GM12874 (cell line): ENCODE data around the gene FBXL14.

Source experiments
- TF ChIP-seq, protein P1 (sequence below): IDR thresholded peaks from 2 replicates; pipeline ENCODE4 v1.5.1; 2011; ENCODE audit warnings: low read depth, mild to moderate bottlenecking, control low read depth, low read length, moderate library complexity; ENCODE audit not compliant: insufficient read depth

The FBXL14 gene

DNA sequence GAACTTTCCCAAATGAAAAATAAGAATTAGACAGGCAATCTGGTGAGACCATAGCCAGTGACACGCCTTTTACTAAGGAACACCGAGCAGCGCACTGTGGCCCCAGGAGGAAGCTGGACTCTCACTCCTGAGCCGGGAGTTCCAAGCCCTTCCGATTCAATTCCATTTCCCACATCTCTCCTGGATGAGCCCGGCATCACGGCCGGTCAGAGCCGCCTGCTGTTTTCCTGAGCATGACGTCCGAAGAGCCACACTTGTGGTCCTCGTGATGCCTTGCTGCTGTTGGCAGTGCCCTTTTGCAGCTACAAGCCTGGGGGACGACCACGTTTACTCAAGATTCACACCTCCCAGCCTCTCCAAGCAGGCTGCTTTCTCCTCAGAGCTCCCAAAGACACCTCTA lies 40.8 kb downstream of the FBXL14 start:
- TF ChIP-seq, protein P1, sequence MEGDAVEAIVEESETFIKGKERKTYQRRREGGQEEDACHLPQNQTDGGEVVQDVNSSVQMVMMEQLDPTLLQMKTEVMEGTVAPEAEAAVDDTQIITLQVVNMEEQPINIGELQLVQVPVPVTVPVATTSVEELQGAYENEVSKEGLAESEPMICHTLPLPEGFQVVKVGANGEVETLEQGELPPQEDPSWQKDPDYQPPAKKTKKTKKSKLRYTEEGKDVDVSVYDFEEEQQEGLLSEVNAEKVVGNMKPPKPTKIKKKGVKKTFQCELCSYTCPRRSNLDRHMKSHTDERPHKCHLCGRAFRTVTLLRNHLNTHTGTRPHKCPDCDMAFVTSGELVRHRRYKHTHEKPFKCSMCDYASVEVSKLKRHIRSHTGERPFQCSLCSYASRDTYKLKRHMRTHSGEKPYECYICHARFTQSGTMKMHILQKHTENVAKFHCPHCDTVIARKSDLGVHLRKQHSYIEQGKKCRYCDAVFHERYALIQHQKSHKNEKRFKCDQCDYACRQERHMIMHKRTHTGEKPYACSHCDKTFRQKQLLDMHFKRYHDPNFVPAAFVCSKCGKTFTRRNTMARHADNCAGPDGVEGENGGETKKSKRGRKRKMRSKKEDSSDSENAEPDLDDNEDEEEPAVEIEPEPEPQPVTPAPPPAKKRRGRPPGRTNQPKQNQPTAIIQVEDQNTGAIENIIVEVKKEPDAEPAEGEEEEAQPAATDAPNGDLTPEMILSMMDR, result no peak

DNA sequence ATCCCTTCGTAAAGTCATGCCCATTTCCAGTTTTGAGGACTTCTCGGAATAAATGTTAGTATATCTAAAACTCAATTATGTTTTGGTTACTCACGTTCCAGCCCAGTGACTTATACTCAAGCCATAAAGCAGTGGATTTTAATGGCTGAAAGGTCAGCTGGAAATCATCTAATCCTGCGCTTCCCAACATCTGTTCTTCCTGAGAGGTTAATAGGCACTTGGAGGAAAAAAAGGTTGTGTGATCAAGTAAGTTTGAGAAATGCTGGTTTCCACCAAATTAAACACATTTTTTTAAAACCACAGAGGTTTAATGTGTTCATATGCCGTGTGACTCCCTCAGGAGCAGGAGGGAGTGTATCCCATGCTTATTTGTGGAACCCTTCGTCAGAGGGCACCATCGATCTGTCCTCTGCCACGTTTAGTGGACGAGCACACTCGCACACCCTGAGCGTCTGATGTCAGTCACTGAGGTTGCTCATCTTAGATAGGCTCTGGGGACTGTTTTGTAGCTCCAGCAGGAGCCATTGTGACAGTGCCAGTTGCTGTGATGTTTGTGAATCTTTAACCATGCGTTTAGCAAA lies 41.4 kb downstream of the FBXL14 start:
- TF ChIP-seq, protein P1, result no peak

DNA sequence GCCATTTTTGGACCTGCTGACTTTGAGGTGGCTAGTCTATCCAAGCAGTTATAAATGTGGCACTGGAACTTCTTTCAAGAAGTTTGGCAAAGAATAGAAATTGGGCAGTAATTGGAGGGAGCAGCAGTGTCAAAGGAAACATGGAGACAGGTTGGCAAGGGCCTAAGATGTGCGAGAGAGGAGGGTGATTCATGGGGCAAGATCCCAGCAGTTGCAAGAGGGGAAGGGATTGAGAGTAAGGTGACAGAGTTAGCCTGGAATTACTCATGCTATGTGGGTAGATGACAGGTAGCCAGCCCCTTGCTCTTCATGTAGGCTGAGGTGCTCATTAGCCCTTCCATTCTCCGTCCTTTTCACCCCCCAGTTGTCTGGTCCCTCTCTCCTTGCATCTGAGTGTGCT lies 42.2 kb downstream of the FBXL14 start:
- TF ChIP-seq, protein P1, result no peak

DNA sequence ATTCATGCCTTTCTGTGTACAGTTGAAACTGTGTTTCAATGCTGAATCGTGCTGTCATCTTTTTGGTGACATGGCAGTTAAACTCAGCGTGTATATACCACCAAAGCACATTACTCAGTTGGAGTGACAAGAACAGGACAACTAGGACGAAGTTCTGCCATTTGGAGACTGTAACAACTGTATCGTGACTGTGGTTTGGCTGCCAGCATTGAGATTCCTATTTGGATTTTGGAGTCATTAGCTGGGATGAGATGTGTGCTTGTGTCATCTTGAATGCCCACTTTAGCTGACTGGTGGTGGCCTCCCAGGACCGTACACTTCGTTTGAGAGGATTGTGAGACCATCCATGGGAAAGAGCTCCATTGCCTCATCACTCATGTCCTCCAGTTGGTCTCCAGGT lies 42.9 kb downstream of the FBXL14 start:
- TF ChIP-seq, protein P1, result no peak

DNA sequence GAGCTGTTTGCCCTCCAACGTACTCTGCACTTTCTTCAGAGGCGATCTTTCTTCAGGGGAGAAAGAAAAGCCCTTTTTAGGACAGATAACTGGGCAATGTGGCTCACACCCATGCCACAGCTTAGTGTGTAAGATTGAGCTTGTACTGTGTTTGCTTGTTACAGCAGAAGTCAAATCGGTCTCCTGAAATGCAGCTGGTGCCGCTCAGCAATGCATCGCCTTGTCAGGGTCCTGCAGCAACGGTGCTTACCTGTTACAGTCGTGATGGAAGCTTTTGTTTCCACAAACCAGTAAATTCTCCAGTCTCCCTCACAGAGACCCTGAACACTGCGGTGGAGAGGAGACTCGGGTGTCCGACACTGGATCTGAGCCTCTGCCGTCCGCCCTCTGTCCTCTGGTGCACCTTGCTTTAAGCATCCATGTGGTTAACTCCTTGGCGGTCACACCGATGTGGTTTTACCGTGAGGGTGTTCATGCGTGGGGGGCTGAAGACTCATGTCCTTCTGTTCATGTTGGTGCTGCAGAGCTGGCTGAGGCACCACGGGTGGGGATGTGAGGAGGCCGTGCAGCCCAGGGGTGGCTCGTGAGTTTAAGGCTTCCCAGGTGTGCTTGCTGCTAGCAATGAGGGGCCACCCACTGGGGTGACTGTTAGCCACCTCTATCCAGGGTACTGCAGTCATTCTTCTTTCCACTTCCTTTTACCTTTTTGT lies 47.3 kb downstream of the FBXL14 start:
- TF ChIP-seq, protein P1, result no peak

DNA sequence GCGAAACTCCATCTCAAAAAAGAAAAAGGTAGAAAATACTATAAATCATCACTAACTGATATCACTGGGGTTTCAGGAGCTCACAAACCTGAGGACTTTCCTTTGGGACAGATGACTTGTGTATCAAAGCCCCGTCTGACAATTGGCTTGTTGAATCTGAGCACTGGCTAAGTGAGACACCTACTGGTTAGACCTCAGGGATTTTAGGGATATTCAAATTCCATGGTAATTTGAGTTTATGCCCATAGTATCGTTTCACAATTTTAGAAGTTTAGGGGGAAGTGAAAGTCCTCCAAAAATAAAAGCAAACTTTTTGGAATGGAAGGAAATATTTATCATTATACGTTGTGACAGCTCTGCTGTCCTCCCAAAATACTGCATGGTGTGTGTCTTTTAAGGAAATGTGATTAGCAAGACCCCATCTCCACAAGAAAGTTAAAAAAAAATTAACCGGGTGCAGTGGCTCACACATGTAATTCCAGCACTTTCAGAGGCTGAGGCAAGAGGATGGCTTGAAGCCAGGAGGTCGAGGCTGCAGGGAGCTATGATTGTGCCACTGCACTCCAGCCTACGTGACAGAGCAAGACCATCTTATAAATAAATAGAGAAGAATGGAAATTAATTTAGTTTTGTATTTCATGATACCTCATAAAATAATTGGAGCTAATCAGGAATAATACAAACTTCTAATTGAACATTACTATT lies 49.2 kb downstream of the FBXL14 start:
- TF ChIP-seq, protein P1, result no peak

DNA sequence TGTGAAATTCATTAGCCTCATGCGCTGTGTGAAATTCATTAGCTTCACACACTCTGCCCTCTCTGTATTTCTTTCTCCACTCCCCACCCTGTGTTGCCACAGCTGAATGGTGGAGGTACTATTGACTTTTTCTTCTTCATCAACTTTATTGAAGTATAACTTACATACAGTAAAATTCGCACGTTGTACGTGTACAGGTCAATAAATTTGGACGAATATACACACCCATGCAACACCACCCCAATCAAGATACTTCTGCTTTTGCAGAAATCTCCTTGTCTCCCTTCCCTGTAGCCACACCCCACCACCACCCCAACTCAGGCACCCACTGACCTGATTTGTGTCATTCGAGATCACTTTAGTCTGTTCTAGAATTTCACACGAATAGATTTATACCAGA lies 51.8 kb downstream of the FBXL14 start:
- TF ChIP-seq, protein P1, result no peak
